SU-DHL-6 (cell line): ENCODE data around the gene CEP128.

ENCODE experiments used
- H2AFZ ChIP-seq: fragments of 200-600 bp; sonication (generic); 2 replicates; pipeline ENCODE4 v1.6.1; 2014; ENCODE audit warnings: low read depth, mild to moderate bottlenecking, moderate library complexity, mixed read lengths, antibody characterized with exemption, low read length; ENCODE audit not compliant: severe bottlenecking
- H3F3A ChIP-seq: fragments of 200-600 bp; shearing (Covaris generic); 2 replicates; pipeline ENCODE4 v1.6.0; 2016; ENCODE audit warnings: antibody characterized with exemption, mild to moderate bottlenecking; ENCODE audit not compliant: insufficient read depth
- H3K27ac ChIP-seq: fragments of 200-600 bp; sonication (generic); 2 replicates; pipeline ENCODE4 v1.5.1; 2016; ENCODE audit warnings: low read depth, mild to moderate bottlenecking, low read length, moderate library complexity, mixed read lengths
- H3K27me3 ChIP-seq: fragments of 200-600 bp; sonication (generic), shearing (Covaris generic); 2 replicates; pipeline ENCODE4 v1.6.0; 2014; ENCODE audit warnings: mild to moderate bottlenecking, low read length
- H3K36me3 ChIP-seq: fragments of 200-600 bp; sonication (generic); 2 replicates; pipeline ENCODE4 v1.6.1; 2014; ENCODE audit warnings: mild to moderate bottlenecking, low read length, mixed read lengths
- H3K4me2 ChIP-seq: fragments of 300-600, 200-600 bp; shearing (Covaris generic), sonication (generic); 2 replicates; pipeline ENCODE4 v1.6.0; 2014; ENCODE audit warnings: low read length, low read depth, mild to moderate bottlenecking; ENCODE audit not compliant: poor library complexity, severe bottlenecking
- H3K4me3 ChIP-seq: fragments of 200-600 bp; sonication (generic); 2 replicates; pipeline ENCODE4 v1.5.1; 2014; ENCODE audit warnings: antibody characterized with exemption, low read length, mild to moderate bottlenecking, mixed read lengths; ENCODE audit not compliant: insufficient read depth, poor library complexity, severe bottlenecking
- H3K79me2 ChIP-seq: fragments of 200-600 bp; sonication (generic); 2 replicates; pipeline ENCODE4 v1.6.1; 2014; ENCODE audit warnings: mild to moderate bottlenecking, low read length, moderate library complexity; ENCODE audit not compliant: insufficient read depth
- H3K9ac ChIP-seq: fragments of 200-600 bp; sonication (generic); 2 replicates; pipeline ENCODE4 v1.7.0; 2014; ENCODE audit warnings: mild to moderate bottlenecking, low read length
- H3K9me2 ChIP-seq: fragments of 200-600 bp; sonication (generic); replicated peaks from 2 replicates; pipeline ENCODE4 v1.6.1; 2014; ENCODE audit warnings: low read length; ENCODE audit not compliant: insufficient read depth
- H3K9me3 ChIP-seq: fragments of 200-600 bp; sonication (generic); 2 replicates; pipeline ENCODE4 v1.6.1; 2014; ENCODE audit warnings: low read length, mixed read lengths; ENCODE audit not compliant: insufficient read depth
- H4K20me1 ChIP-seq: fragments of 200-600 bp; sonication (generic); 2 replicates; pipeline ENCODE4 v1.6.1; 2014; ENCODE audit warnings: low read depth, mild to moderate bottlenecking, antibody characterized with exemption, low read length, moderate library complexity, mixed read lengths
- CTCF ChIP-seq: fragments of 200-600 bp; sonication (generic); IDR thresholded peaks from one replicate; pipeline ENCODE4 v1.5.1; 2017; ENCODE audit warnings: antibody characterized with exemption, mild to moderate bottlenecking, low read length, moderate library complexity; ENCODE audit not compliant: insufficient read depth, poor library complexity, severe bottlenecking
- EZH2phosphoT487 ChIP-seq: fragments of 200-600 bp; sonication (generic), shearing (Covaris generic); conservative IDR thresholded peaks from 2 replicates; pipeline ENCODE4 v1.6.1; 2018; ENCODE audit warnings: mild to moderate bottlenecking, antibody characterized with exemption, low read length, moderate library complexity, mixed read lengths

CEP128 gene

GRCh38 chr14:80941241-80942185 lies at the start of gene CEP128:
CEP128 (minus strand) TSS chr14:80941738.
- H3K4me3 ChIP-seq, result peak within 1 kb of the TSS; percentile 82
- H3F3A ChIP-seq, result no peaks in the 10 kb centered on the region
- no peak for TF ChIP-seq EZH2phosphoT487
- no peak for TF ChIP-seq CTCF
- peak within 1 kb of the TSS; percentile 91 for H2AFZ ChIP-seq
- peaks cover 12% of the 10 kb centered on the region; the same call in 1 of the 2 replicates for H3K79me2 ChIP-seq
- H4K20me1 ChIP-seq, result no peaks in the 10 kb centered on the region
- H3K9me3 ChIP-seq, result no peaks in the 10 kb centered on the region
- H3K27ac ChIP-seq, result 0 out of 2 replicates have a peak within 1 kb of the TSS, but pooled peaks have one; percentile 8
- peak within 1 kb of the TSS; percentile 69 for H3K9ac ChIP-seq
- H3K9me2 ChIP-seq, result no peaks in the 10 kb centered on the region
- no peaks in the 10 kb centered on the region for H3K36me3 ChIP-seq
- peak within 1 kb of the TSS; percentile 64 for H3K4me2 ChIP-seq
- no peaks in the 10 kb centered on the region for H3K27me3 ChIP-seq

- Histone ChIP-seq H3K36me3 (no peaks in the 10 kb centered on the region), H3K4me3 (no peak overlapping the region), H3K27ac (no peak overlapping the region), H3K4me2 (no peak overlapping the region), H3K9me2 (no peaks in the 10 kb centered on the region), H3K27me3 (no peaks in the 10 kb centered on the region), H3K79me2 (no peaks in the 10 kb centered on the region), H3K9me3 (no peaks in the 10 kb centered on the region), H4K20me1 (no peaks in the 10 kb centered on the region), H2AFZ (no peak overlapping the region), H3F3A (no peaks in the 10 kb centered on the region), H3K9ac (no peak overlapping the region)
- no peak for TF ChIP-seq EZH2phosphoT487
- TF ChIP-seq CTCF, result no peak
Measured at GRCh38 chr14:80988735-80989429, 47.3 kb upstream of the CEP128 start.

- TF ChIP-seq CTCF, result no peak
- TF ChIP-seq EZH2phosphoT487, result no peak
- Histone ChIP-seq H3K27me3 (no peaks in the 10 kb centered on the region), H3K9me3 (no peaks in the 10 kb centered on the region), H3K27ac (no peak overlapping the region), H3K4me3 (no peak overlapping the region), H3K9me2 (no peaks in the 10 kb centered on the region), H3K9ac (no peak overlapping the region), H3K36me3 (no peaks in the 10 kb centered on the region), H2AFZ (no peak overlapping the region), H3K4me2 (no peak overlapping the region), H3K79me2 (no peaks in the 10 kb centered on the region), H4K20me1 (no peaks in the 10 kb centered on the region), H3F3A (no peaks in the 10 kb centered on the region)
Measured at GRCh38 chr14:80988192-80988591, 46.7 kb upstream of the CEP128 start.
